Right kidney (tissue), 1 donor: ENCODE measurements around the gene ATG16L1.

Source experiments
- DNase-seq: peaks from one replicate; pipeline ENCODE4 v3.0.0-alpha.2; 2016

Gene ATG16L1

DNA sequence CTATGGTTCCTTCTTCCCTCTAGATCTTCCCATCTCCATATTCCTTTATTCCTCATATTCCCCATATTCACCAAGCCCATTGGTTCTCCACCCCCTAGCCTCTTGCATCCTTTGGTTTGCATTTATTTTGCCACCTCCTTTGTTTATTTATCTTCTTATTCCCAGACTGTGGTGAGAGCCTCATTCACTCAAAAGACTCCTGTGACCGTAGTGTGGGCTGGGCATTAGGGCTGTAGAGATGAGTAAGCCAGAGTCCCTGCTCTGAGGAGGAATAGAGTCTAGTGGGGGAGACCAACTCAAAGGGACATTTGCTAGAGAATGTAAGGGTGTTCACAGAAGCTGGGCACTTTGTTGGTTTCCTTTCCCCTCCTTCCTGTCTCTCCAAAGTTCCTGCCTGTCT lies 8.3 kb downstream of the ATG16L1 start:
- DNase-seq = no peak

DNA sequence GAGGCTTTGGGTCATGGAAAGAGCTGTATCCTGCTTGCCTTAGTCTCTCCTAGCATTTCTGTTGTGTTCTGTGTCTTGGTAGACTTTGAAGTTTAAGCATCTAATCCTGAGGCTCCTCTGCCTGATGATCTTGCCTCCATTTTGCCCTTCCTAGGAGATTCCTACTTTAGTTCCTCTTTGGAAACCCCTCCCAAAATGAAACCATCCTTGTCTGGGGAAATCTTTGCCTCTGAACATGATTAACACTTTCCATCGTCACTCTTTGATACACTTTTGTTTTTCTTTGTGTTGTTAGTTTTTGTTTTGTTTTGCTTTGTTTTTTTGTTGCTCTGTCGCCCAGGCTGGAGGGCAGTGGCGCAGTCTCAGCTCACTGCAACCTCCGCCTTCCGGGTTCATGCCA lies 9.2 kb downstream of the ATG16L1 start:
- DNase-seq = no peak

DNA sequence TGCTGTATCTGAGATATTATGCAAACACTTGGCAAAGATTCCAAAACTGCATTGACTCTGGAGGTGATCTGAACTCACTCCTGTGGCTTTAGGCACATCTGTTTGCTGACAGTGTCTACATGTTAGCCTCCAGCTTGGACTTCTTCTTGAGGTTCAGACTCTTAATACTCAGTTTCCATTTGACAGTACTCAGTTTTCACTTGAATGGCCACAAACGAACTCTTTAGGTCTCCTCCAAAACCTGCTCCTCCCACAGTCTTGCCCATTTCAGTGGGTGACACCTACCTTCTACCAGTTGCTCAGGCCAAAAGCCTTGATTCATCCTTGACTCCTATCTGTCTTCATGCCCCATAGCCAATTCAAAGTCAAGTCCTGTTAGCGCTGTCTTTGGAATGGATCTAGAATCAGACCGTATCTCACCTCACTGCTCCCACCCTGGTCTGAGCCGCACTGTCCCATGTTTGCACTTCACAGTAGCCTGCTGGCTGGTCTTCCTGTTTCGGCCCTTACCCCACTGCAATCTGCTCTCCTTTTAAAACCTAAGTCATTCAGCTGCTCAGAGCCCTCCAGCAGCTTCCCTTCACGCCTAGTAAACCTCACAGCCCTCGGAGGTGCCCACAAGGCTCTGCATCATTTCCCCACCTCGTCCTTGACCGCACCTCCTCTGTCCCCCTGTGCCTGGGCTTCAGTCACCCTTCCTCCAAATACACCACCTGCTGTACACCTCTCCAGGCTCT lies 10.5 kb downstream of the ATG16L1 start:
- DNase-seq = no peak

DNA sequence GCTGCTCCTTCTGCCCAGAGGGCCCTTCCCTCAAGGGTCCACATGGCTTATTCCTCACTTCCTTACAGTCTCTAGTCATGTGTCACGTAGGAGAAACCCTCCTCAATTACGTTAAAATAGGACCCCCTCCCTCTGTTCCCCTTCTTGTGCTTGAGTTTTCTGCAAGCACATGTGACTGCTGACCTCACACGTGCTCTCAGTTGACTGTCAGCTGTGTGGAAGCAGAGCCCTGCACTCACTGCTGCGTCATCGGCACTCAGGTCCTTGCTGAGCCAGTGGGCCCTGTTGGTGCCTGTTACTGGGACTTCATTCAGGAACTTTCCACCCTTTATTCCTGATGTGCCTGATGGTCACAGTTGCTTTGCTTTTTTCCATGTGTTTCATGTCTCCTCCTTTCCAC lies 11.1 kb downstream of the ATG16L1 start:
- DNase-seq = no peak

DNA sequence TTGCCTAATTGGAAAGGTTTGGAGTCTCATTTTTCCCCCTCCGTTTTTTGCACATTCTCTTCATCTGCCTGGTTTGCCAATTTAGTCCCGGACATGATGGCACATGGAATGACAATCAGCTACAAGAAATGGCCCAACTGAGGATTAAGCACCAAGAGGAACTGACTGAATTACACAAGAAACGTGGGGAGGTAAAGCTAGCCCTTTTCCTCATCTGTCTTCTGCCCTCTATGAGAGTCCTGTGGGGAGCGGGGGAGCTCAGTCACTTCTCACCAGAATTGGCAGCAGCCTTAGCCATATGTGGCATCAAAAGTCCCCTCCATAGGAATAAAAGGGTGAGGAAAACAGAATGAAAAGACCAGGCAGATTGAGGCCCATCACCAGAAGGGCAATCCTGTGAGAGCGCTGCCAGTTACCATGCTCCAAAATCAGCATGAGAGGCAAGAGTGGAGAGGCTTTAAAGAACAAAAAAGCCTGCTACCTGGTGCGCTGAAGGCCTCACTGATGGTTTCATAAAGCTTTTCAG lies 11.6 kb downstream of the ATG16L1 start:
- DNase-seq = no peak

DNA sequence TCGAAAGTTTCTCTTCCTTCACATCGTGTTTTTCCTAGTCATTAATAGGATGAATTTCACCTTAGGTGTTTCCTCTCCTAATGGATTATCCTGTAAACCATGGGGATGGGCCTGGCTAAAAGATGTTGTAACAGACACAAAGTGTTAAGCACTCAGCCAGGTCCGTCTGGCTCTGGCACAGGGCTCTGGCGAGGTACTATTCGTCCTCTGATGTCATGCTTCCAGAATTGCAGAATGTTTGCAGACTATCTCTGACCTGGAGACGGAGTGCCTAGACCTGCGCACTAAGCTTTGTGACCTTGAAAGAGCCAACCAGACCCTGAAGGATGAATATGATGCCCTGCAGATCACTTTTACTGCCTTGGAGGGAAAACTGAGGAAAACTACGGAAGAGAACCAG lies 13.2 kb downstream of the ATG16L1 start:
- DNase-seq = no peak

DNA sequence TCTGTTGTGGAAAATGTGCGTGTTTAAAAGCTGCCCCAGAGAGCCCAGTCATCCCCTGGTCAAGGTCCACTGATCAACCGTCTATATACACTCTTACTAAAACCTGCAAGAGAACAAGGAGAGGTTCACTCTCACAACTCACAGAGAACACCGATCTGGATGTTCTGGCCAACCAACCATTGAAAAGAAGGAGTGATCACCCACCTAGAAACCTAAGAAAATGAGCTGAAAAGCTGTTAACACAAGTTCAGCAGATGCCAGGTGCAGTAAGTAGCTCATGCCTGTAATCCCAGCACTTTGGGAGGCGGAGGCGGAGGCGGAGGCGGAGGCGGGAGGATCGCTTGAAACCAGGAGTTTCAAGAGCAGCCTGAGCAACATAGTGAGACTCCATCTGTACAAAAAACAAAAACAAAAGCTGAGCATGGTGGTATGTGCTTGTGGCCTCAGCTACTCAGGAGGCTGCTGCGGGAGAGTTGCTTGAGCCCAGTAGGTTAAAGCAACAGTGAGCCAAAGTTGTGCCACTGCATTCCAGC lies 14.5 kb downstream of the ATG16L1 start:
- no peak for DNase-seq

DNA sequence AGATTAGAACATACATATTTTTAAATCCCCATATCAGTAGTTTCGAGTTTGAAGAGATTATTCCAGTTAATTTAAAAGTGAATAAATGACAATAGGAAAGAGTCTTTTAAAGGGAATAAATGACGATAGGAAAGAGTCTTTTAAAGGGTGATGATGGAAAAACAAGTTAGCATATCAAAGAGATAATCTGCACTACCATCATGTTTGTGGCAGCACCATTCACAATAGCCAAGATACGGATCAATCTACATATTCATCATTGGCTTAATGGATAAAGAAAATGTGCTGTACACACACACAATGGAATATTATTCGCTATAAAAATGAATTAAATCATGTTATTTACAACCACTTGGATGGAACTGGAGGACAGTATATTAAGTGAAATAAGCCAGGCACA lies 15.0 kb downstream of the ATG16L1 start:
- DNase-seq = no peak

DNA sequence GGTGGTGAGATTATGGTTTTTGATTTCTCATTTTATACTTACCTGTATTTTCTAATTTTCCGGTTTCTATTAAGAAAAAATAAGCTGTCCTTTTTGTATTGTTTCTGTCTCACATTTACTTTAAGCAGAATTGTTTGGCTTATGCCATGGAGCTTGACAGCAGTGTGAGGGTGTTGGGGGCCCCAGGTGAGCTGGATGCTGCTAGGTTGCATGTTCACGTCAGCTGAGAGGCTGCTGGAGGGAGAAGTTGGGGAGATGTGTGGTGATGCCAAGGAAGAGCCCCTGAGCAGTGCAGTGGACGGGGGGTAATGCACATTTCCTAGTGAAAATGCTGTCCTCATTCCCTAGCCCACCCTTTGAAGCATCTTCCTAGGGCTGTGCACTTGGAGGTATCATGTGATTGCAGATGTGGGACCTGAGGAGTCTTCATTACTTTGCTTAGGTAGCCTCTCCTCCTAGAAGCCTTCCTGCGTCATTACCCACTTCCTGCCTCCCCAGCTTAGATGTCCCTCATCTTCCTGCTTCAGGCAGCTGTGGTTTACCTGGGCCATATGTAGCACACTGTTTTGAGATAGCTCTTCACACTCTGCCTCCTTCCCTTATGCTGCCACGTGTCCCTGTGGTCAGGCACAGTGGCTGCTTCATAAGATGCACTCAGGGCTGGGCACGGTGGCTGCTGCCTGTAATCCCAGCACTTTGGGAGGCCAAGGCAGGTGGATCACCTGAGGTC lies 16.2 kb downstream of the ATG16L1 start:
- no peak for DNase-seq

DNA sequence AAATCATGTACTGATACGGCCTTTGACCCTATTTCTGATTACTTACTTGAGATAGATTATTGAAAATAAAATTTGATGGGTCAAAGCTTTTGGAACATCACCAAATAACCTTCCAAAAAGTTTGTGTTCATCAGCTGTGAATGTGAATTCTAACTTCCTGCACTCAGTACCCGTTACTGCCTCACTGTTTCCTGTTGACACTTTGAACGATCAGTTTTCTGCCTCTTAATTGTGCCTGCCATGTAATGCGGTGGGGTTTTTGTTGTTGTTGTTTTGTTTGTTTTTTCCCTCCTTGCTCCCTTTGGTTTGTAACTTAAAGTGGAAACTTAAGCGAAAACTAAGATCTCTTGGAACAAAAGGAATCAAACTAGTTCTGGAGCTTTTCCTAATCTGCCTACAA lies 18.9 kb downstream of the ATG16L1 start:
- no peak for DNase-seq

DNA sequence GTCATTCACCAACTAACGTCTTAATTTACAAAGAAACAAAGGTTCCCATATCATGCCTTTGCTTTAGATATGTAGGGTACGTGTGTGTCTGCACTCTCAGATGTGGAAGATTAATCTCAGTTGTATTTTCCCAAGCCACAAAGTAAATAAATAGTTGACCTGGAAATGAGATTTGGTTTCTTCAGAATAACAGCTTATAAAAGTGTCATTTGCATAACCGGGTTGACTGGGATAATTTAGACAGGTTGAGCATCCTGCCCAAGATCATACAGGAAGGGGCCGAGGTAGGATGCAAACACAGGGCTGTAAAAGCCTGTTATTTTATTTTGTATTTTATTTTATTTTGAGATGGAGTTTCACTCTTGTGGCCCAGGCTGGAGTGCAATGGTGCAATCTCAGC lies 19.5 kb downstream of the ATG16L1 start:
- no peak for DNase-seq

DNA sequence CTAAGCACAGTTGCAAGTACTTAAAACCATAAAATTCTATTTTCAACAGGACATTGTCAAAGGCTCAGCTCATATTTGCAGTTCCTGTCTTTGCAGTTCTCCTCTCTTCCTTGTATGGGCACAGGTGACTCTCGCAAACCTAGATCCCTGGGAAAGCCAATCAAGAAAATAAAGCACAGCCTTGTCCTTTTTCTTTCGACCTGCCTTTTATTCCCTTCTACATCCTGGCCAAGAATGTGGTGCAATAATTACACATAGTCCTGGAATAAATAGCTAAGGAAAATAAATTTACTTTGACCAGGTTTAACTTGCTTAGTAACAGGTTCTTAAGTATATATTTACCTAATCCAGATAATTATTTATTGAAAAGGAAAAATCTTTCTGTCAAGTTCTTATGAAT lies 20.2 kb downstream of the ATG16L1 start:
- no peak for DNase-seq

DNA sequence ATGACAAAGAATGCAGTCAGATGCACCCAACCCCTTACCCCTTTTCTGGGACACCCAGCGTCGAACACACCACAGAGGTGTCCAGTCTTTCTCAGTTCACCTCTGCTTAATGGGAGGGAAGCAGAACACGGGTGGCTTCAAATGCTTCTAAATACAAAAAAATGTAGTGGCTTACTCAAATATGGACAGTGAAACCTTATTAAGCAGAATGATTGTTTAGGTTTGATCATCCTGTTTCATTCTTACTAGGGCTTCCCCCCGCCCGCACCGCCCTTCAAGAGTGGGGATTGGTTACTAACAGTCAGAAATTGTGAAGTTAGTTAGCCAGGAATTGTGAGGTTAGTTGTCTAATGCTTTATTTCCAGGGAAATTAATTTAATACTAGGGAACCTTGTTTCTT lies 21.6 kb downstream of the ATG16L1 start:
- no peak for DNase-seq

DNA sequence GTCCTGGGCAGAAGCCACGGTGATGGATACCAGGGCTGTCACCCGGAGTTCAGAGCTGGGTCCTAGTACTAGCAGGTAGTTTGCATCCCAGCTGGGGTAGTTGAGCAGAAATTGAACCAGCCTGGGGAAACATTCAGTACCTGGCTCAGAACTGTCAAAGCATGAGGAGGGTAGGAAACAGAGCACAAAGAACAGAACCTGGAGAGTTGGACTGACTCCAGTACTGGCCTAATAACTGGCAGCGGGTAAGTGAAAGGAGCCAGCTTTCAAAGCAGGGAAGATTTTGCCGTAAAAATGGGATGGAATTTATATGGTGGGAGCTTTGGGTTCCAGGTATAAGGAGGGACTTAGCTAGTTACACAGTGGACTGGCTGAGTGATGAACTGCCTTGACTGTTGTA lies 23.8 kb downstream of the ATG16L1 start:
- DNase-seq = no peak

DNA sequence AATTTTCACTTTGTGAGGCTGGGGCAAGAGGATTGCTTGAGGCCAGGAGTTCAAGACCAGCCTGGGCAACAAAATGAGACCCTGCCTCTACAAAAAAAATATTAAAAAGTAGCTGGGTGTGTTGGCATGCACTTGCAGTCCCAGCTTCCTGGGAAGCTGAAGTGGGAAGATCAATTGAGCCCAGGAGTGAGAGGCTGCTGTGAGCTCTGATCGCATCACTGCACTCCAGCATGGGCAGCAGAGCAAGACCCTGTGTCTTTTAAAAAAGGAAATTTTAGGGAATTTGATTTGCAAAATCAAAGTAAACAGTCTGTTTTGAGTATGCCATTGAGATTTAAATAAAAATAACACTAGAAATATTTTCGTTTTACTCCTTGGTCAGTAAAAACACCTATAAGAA lies 27.4 kb downstream of the ATG16L1 start:
- no peak for DNase-seq

DNA sequence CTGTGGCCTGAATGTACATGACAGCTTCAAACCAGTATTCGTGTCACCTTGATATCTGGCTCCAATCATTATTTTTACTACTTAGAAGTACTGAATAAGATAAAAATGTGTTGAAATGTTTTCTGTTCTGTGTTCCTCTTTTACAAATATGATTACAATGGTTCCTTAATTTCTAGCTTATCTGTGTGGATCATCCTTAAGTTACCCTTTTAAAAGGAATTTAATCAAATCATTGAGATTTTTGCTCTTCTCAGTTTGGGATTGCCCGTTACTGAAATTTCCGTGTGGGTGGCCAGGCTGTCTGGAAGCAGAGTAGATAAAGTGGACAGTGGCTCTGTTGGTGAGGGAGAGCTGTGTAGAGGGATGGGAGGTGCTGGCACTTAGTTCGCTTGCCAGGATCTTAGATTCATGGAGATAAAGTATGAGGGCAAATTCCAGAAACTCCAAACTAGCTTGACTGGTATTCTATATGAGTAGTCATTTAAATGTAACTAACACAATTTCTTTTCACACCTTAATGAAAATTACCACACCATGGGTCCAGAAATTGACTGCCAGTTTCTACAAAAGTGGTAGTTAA lies 28.7 kb downstream of the ATG16L1 start:
- DNase-seq = no peak

DNA sequence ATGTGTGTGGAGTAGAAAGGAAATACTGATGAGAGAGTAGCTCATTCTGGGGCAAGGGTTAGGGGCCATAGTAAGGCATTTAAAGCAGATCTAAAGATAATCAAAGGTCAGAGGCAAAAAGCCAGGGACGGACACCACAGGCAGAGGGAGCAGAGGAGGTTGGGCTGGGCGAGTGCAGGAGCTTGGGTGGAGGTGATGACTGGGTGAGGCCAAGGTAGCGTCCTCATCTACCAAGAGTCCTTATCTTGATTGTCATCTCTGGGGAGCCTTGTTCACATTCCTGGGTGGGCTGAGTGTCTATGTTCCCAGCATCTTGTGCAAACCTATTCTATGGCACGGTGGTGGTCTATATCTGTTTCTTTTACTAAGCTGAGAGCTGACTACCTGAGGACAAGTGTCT lies 30.1 kb downstream of the ATG16L1 start:
- no peak for DNase-seq

DNA sequence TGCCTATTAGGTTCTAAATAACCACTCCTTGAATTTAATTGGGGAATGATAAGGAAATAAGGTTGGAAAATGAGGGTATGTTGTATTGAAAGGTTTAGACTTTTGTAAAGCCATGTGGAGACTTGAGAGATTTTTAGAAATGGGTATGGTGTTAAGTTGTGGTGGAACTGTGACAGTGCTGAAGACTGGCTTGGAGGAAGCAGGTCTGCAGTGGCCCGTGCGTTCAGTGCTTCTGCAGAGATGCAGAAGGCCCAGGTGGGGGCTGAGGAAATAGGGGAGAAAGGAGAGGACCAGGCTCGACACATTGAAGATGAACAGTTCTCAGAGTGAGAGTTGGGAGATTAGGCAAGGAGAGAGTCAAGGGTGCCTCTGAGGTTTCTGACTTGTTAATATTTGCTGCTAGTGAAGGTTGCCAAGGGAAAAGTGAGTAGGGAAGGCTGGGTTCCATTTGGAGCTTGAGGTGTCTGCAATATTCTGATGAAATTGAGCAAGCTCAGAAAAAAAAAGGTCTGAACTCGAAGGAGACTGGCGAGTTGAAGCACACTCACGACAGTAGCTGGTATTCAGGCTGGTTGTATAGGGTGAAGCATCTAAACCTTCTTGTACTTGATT lies 30.6 kb downstream of the ATG16L1 start:
- DNase-seq = no peak

DNA sequence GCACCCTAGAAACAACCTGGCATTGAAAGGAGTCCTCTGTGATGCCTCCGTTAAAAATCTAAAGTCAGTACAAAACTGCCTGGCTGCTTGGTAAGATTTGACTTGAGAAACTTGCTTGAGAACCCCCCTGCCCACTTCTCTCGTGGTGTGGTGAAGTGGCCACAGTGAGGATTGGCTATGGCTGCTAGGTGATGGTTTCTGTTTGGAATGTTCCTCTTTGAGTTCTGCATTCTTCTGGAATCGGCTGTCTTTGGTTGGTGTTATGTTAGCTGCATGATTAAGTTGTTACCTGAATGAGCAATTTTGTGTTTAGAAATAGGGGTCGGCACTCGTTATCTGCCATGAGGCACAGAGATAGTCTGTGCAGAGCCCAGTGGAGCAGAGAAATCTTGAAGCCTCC lies 34.4 kb downstream of the ATG16L1 start:
- no peak for DNase-seq

DNA sequence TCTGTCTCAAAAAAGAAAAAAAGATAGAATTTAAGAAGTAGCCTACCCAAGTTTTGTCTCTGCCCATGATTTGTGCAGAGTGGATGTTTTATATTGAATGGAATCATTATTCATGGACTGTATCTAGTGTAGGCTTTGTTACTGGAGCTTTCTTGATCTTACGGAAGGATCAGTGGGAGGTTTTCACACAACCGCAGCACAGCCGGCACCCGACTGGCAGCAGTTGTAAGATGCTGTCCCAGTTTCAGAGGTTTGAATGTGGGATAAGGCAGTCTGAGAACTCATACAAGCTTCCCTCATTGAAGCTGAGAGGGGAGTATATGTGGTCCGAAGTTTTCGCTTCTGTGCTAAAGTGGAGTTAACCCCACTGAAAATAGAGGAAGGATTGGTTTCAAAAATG lies 36.4 kb downstream of the ATG16L1 start:
- no peak for DNase-seq

DNA sequence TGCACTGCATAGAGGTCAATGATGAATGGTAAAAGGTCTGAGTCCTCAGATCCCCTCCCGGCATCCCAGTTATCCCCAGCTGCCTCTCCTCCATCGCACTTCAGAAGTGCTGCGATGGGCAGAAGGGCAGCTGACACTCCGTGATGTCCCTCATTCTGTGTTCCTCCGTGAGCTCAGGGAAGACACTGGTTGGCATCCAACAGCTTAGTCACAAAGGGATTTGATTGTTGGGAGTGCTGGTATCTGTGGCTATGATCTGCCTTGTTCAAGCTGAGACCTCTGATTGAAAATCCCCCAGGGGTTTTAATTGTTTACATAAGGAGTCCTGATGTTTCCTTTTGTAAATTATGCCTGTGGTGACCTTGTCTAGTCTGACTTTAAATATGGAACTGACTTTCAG lies 37.2 kb downstream of the ATG16L1 start:
- no peak for DNase-seq

DNA sequence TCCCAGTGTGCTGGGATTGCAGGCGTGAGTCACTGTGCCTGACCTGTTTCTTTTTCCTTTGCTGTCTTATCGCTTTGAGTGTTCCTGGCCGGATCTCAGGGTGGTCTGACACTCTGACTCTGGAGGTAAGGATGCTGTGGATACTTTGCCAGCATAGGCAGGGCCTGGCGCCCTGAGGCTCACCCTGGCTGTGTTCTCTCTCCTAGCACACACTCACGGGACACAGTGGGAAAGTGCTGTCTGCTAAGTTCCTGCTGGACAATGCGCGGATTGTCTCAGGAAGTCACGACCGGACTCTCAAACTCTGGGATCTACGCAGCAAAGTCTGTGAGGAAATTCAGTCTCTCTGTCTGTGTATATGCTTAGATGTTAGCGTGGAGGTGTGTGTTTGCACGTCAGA lies 38.2 kb downstream of the ATG16L1 start:
- DNase-seq = no peak
